Neuronal stem cell (in vitro differentiated cells): Measurements from ENCODE around the gene TRH.

Experiments
- DNase-seq: peaks from one replicate; pipeline ENCODE4 v3.0.0-alpha.2; 2013; ENCODE audit warnings: low spot score
- H2AFZ ChIP-seq: one replicate; pipeline ENCODE4 v1.6.1; 2013; ENCODE audit warnings: mild to moderate bottlenecking, low read length, inconsistent platforms
- H2AK5ac ChIP-seq: 2 replicates; pipeline ENCODE4 v1.6.1; 2013; ENCODE audit warnings: low read depth, mild to moderate bottlenecking, inconsistent platforms, low read length, moderate library complexity, mixed read lengths
- H2BK120ac ChIP-seq: 2 replicates; pipeline ENCODE4 v1.6.1; 2013; ENCODE audit warnings: low read depth, mild to moderate bottlenecking, inconsistent platforms, low read length, moderate library complexity, mixed read lengths
- H2BK12ac ChIP-seq: one replicate; pipeline ENCODE4 v1.6.1; 2013; ENCODE audit warnings: low read length, inconsistent platforms
- H2BK15ac ChIP-seq: 2 replicates; pipeline ENCODE4 v1.6.1; 2013; ENCODE audit warnings: mild to moderate bottlenecking, low read length, inconsistent platforms, mixed read lengths
- H2BK5ac ChIP-seq: one replicate; pipeline ENCODE4 v1.6.1; 2013; ENCODE audit warnings: inconsistent platforms, mild to moderate bottlenecking, low read length, moderate library complexity
- H3K14ac ChIP-seq: one replicate; pipeline ENCODE4 v1.6.1; 2013; ENCODE audit warnings: low read length, inconsistent platforms
- H3K18ac ChIP-seq: 2 replicates; pipeline ENCODE4 v1.6.1; 2013; ENCODE audit warnings: low read length, inconsistent platforms
- H3K23ac ChIP-seq: 2 replicates; pipeline ENCODE4 v1.6.1; 2013; ENCODE audit warnings: low read depth, mild to moderate bottlenecking, mixed read lengths, low read length, inconsistent platforms; ENCODE audit not compliant: poor library complexity
- H3K27ac ChIP-seq: replicated peaks from 3 replicates; pipeline ENCODE4 v1.5.1; 2013; ENCODE audit warnings: low read length, inconsistent platforms
- H3K27me3 ChIP-seq, 3 experiments: 2 replicates each; pipeline ENCODE4 v1.6.1; 2013; ENCODE audit warnings: low read length in 3 of 3, mild to moderate bottlenecking in 2 of 3, inconsistent platforms in 1 of 3, low read depth in 1 of 3, mixed read lengths in 1 of 3, moderate library complexity in 1 of 3; ENCODE audit not compliant: control insufficient read depth in 3 of 3, insufficient read depth in 3 of 3
- H3K36me3 ChIP-seq, 2 donors: replicated peaks in 1 of 2; 2 replicates each; pipeline ENCODE4 v1.6.1; 2013; ENCODE audit warnings: low read length in 2 of 2; ENCODE audit not compliant: control insufficient read depth in 2 of 2, insufficient read depth in 2 of 2
- H3K4ac ChIP-seq: 2 replicates; pipeline ENCODE4 v1.6.1; 2013; ENCODE audit warnings: inconsistent platforms, mild to moderate bottlenecking, low read length, moderate library complexity
- H3K4me1 ChIP-seq, 2 donors: 1 replicate in 1 of 2; 2 replicates in 1 of 2; pipeline ENCODE4 v1.6.1; 2013; ENCODE audit warnings: low read length in 2 of 2, low read depth in 1 of 2; ENCODE audit not compliant: control insufficient read depth in 2 of 2, insufficient read depth in 1 of 2
- H3K4me2 ChIP-seq: one replicate; pipeline ENCODE4 v1.6.1; 2013; ENCODE audit warnings: mild to moderate bottlenecking, low read length, inconsistent platforms; ENCODE audit not compliant: insufficient read depth, poor library complexity, severe bottlenecking
- H3K4me3 ChIP-seq, 2 donors: 2 replicates each; pipeline ENCODE4 v1.5.1; 2013; ENCODE audit warnings: low read length in 2 of 2, mild to moderate bottlenecking in 2 of 2, inconsistent platforms in 1 of 2, moderate library complexity in 1 of 2
- H3K79me1 ChIP-seq: one replicate; pipeline ENCODE4 v1.6.1; 2013; ENCODE audit warnings: low read depth, mild to moderate bottlenecking, inconsistent platforms, low read length, moderate library complexity
- H3K9ac ChIP-seq: one replicate; pipeline ENCODE4 v1.6.1; 2013; ENCODE audit warnings: mild to moderate bottlenecking, low read depth, low read length, inconsistent platforms; ENCODE audit not compliant: poor library complexity
- H3K9me3 ChIP-seq, 2 donors: replicated peaks in 1 of 2; 2 replicates each; pipeline versions ENCODE3 to v1.6.1; 2013; ENCODE audit warnings: low read length in 2 of 2, mild to moderate bottlenecking in 2 of 2, inconsistent platforms in 1 of 2, low read depth in 1 of 2, mixed read lengths in 1 of 2, moderate library complexity in 1 of 2; ENCODE audit not compliant: control insufficient read depth in 2 of 2, insufficient read depth in 1 of 2
- H4K8ac ChIP-seq: one replicate; pipeline ENCODE4 v1.6.1; 2013; ENCODE audit warnings: low read depth, mild to moderate bottlenecking, inconsistent platforms, low read length, moderate library complexity
- H4K91ac ChIP-seq: one replicate; pipeline ENCODE4 v1.6.1; 2013; ENCODE audit warnings: low read length, low read depth, mild to moderate bottlenecking, inconsistent platforms; ENCODE audit not compliant: poor library complexity
- WGBS, 2 donors: extraction: QIAGEN DNeasy Blood & Tissue Kit; methylation state at CpG; one replicate each; pipeline ENCODE4 v1.1.7; 2013; ENCODE audit warnings: missing lambda C conversion rate in 2 of 2, mixed read lengths in 1 of 2; ENCODE audit not compliant: insufficient read length in 2 of 2, insufficient replicate concordance in 1 of 2; ENCODE audit errors: extremely low coverage in 2 of 2; 5-methylcytosine and 5-hydroxymethylcytosine counted together

Gene TRH

DNA sequence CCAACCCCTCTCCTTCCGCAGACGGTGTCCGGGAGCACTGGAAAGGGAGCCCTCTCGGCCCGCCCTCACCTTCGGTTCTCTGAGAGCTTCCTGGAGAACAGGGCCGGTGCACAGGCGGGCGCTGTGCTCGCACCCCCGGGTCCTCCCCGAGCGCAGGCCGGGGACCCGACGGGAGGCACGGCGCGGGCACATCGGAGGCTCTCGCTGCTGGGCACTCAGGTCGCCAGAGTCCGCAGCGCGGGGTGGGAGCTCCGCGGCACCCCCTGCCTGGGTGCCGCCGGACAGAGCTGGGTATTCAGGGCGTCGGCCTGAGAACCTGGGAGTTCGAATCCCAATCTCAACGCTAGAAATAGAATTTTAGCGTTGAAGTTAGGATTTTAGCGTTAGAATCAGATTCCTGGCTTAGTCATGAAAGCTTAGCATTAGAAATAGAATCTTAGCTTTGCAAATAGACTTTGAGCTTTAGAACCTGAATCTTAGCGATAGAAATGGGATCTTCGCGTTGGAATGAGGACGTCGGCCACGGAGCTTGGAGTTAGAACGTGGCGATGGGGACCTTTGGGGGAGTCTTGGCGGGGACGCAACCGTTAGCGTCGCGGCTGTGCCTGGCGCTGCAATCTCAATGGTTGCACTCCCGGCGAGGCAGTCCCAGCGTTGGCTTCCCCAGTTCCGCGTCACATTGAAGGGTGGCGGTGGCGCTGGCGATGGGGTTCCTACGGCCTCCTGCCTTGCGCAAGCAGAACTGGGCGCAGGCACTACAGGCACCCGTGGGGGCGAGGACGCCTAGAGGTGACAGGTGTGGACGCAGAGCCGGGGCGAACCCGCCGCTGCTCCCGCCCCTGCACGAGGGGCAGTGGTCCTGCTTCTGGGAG is 549 bp downstream of the TRH start:
- DNase-seq: no peak
- Histone ChIP-seq H3K4me3 (peak overlapping the region; percentile 28 to 68), H2AK5ac (no peak overlapping the region), H3K27me3 (peaks cover 23 to 99% (median 60%) of the 10 kb centered on the region in 3 experiments), H3K36me3 (no peaks in the 10 kb centered on the region), H4K91ac (no peak overlapping the region), H2AFZ (peak overlapping the region; percentile 89), H3K14ac (peak overlapping the region; percentile 12), H2BK120ac (no peak overlapping the region), H3K27ac (no peak overlapping the region), H3K18ac (peak overlapping the region; percentile 91), H3K23ac (peak overlapping the region; percentile 58), H3K9ac (peak overlapping the region; percentile 44), H3K4me2 (peak overlapping the region; percentile 75), H3K4ac (no peak overlapping the region), H3K79me1 (no peaks in the 10 kb centered on the region), H2BK12ac (no peak overlapping the region), H2BK15ac (no peak overlapping the region), H3K4me1 (peaks cover 4 to 5% of the 10 kb centered on the region in 2 donors), H3K9me3 (peaks cover 0 to 4% of the 10 kb centered on the region in 2 donors), H4K8ac (no peak overlapping the region), H2BK5ac (no peak overlapping the region)
- WGBS, 2 donors: no CpG with 5 or more reads among the region's 71 CpGs

DNA sequence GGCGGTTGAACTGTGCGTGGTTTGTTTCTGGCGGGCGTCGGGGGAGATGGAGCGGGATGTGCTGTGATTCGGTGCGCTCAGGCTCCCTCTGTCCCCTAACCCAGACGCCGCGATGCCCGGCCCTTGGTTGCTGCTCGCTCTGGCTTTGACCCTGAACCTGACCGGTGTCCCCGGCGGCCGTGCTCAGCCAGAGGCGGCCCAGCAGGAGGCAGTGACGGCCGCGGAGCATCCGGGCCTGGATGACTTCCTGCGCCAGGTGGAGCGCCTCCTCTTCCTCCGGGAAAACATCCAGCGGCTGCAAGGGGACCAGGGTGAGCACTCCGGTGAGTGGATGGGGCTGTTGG is 1.2 kb downstream of the TRH start:
- Histone ChIP-seq H3K27me3 (peaks cover 23 to 99% (median 60%) of the 10 kb centered on the region in 3 experiments), H3K9me3 (peaks cover 0 to 4% of the 10 kb centered on the region in 2 donors), H3K4me3 (no peak overlapping the region), H3K18ac (no peak overlapping the region), H2AK5ac (no peak overlapping the region), H4K91ac (no peak overlapping the region), H2BK120ac (no peak overlapping the region), H3K79me1 (no peaks in the 10 kb centered on the region), H3K23ac (peak overlapping the region; percentile 58), H3K4me2 (peak overlapping the region; percentile 75), H3K4ac (no peak overlapping the region), H3K9ac (no peak overlapping the region), H2AFZ (peak overlapping the region; percentile 12), H2BK12ac (no peak overlapping the region), H4K8ac (no peak overlapping the region), H3K27ac (no peak overlapping the region), H3K14ac (peak overlapping the region; percentile 12), H3K4me1 (peaks cover 2 to 5% of the 10 kb centered on the region in 2 donors), H2BK15ac (no peak overlapping the region), H2BK5ac (no peak overlapping the region), H3K36me3 (no peaks in the 10 kb centered on the region)
- no CpG with 5 or more reads among the region's 27 CpGs for WGBS, 2 donors
- no peak for DNase-seq

DNA sequence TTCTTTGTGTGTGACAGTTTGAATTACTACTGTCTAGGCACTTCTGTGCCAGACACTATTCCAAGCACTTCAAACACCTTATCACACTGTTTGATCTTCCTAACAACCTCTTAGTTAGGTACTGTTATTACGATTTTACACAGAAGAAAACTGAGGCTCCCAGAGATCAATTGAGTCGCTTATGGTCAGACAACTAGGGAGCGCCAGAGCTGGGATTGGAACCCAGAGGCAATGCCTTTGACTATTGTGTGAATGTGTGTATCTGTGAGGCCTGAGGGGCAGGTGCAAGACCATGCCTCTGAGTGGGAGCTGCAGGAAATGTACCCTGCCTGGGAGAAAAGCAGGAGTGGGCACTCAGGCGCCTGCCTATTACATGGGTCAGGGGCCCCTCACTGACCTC is 1.8 kb downstream of the TRH start:
- Histone ChIP-seq H3K27me3 (peaks cover 23 to 99% (median 60%) of the 10 kb centered on the region in 3 experiments), H3K4me3 (no peak overlapping the region), H3K4ac (no peak overlapping the region), H3K9ac (no peak overlapping the region), H2AFZ (no peak overlapping the region), H2BK15ac (no peak overlapping the region), H3K36me3 (no peaks in the 10 kb centered on the region), H2BK12ac (no peak overlapping the region), H4K91ac (no peak overlapping the region), H3K23ac (no peak overlapping the region), H3K79me1 (no peaks in the 10 kb centered on the region), H3K4me1 (peaks cover 0 to 2% of the 10 kb centered on the region in 2 donors), H3K27ac (no peak overlapping the region), H3K14ac (no peak overlapping the region), H2BK120ac (no peak overlapping the region), H3K18ac (no peak overlapping the region), H3K9me3 (peaks cover 0 to 4% of the 10 kb centered on the region in 2 donors), H4K8ac (no peak overlapping the region), H2AK5ac (no peak overlapping the region), H2BK5ac (no peak overlapping the region), H3K4me2 (no peak overlapping the region)
- no peak for DNase-seq
- WGBS, 2 donors: no CpG with 5 or more reads among the region's 4 CpGs

DNA sequence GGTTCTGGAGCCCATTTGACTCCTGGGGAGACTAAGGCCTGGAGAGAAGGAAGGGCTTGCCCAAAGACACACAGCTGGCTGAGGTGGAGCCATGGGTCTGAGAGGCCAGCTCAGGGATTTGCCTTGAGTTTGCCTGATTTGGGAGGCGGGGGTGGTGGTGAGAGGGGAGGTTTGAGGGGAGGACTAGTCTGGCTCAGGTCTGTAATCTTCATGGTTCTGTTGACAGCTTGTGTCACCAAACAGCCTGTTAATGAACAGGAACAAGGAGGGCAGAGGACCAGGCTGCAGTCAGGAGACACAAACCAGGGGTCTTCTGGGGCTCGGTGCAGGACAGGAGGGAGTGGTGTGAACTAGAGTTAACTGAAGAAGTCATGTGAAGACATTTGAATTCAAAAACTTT is 3.6 kb downstream of the TRH start:
- no peak overlapping the region for H3K18ac ChIP-seq
- H3K4me2 ChIP-seq: no peak overlapping the region
- no peak overlapping the region for H3K14ac ChIP-seq
- no peak overlapping the region for H3K4me3 ChIP-seq
- H3K27ac ChIP-seq: no peak overlapping the region
- H2BK15ac ChIP-seq: no peak overlapping the region
- H2BK12ac ChIP-seq: no peak overlapping the region
- H2AK5ac ChIP-seq: no peak overlapping the region
- H4K8ac ChIP-seq: no peak overlapping the region
- H3K23ac ChIP-seq: no peak overlapping the region
- H2BK5ac ChIP-seq: no peak overlapping the region
- no peak overlapping the region for H3K9ac ChIP-seq
- DNase-seq: no peak
- H3K36me3 ChIP-seq: no peaks in the 10 kb centered on the region
- WGBS, 2 donors: no CpG with 5 or more reads among the region's 2 CpGs
- no peak overlapping the region for H4K91ac ChIP-seq
- H3K79me1 ChIP-seq: no peaks in the 10 kb centered on the region
- H3K9me3 ChIP-seq: peaks cover 0 to 4% of the 10 kb centered on the region in 2 donors
- no peak overlapping the region for H2AFZ ChIP-seq
- no peak overlapping the region for H3K4ac ChIP-seq
- peaks cover 0 to 3% of the 10 kb centered on the region in 2 donors for H3K4me1 ChIP-seq
- H2BK120ac ChIP-seq: no peak overlapping the region
- H3K27me3 ChIP-seq: peaks cover 23 to 92% (median 55%) of the 10 kb centered on the region in 3 experiments
